Tongue (tissue), 2 donors: ENCODE measurements around the gene TMEM53. TPM values are rescaled to one million over a fixed set of nuclear protein-coding genes. Genes with fewer than 3 reads are reported as not detected.

ENCODE experiments used
- DNase-seq: peaks from one replicate; pipeline ENCODE4 v3.0.0-alpha.2; 2015
- total RNA-seq: library from RNA; depleted of rRNA; stranded (reverse); fragments of >200 nt; gene quantifications from one replicate; pipeline ENCODE4 v1.2.3, GENCODE V29; 2014

TMEM53 gene
- total RNA-seq, 1 donor from 2014 or later: 2.6 TPM

- peak; percentile 77 for DNase-seq
These were observed 27.8 kb downstream of the TMEM53 start for GRCh38 chr1:44646261-44647110.

GRCh38 chr1:44645476-44646244, 28.6 kb downstream of the TMEM53 start:
- DNase-seq: peak; percentile 94

DNA sequence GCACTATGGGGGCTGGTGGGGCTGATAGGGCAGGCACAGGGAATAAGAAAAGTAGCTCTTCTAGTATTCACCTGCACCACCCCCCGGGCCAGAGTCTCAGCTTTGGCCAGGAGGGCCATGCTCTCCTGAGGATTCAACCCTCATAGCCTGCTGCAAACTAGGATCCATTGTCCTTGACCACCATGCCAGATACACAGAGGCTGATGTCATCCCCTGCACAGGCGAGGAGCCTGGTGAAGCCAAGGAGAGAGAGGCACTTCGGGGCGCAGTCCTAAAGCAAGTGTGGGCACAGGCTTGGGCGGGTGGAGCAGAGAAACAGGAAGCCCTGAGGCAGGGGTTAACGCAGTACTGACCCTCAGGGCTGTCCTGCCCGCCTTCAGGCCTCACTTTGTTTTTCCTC, 29.5 kb downstream of the TMEM53 start:
- no peak for DNase-seq

GRCh38 chr1:44643721-44644334, 30.5 kb downstream of the TMEM53 start:
- DNase-seq: no peak

DNA sequence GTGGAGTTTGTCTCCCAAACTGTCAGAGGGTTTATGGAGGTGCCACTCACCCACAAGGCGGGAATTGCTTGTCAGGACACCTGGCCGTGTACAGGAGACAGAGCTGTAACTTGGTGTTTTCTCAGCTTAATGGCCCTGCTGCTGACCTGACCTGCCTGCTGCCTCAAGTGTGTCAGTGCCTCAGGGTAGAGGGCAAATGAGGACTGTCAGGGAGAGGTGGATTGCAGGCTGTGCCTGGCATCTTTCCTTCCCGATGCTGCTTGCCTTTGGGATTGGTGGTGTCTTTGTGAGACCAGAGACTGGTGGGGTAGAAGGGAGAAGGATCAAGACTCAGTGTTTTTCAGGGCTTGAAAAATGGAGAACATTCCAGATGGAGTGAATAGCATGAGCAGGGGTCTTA, 31.4 kb downstream of the TMEM53 start:
- no peak for DNase-seq

DNA sequence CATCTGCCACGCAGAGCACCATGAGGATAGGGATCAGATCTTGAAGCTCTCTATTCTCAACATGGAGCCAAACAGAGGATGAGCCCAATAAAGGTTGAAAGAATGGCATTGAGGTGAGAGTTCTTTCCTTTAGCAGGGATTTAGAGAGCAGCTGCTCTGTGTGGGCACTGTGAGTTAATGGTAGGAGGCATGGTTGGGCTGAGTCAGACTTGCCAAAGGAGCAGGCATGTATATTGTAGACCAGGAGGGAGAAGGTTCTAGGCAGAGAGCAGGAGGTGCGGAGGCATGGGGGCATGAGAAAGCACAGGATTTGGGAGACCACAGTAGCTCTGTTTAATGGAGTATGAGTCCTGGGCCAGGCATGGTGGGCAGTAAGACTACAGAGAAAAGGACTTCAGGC, 32.0 kb downstream of the TMEM53 start:
- no peak for DNase-seq

- no peak for DNase-seq
These were observed 32.9 kb downstream of the TMEM53 start for GRCh38 chr1:44641126-44642102.

DNA sequence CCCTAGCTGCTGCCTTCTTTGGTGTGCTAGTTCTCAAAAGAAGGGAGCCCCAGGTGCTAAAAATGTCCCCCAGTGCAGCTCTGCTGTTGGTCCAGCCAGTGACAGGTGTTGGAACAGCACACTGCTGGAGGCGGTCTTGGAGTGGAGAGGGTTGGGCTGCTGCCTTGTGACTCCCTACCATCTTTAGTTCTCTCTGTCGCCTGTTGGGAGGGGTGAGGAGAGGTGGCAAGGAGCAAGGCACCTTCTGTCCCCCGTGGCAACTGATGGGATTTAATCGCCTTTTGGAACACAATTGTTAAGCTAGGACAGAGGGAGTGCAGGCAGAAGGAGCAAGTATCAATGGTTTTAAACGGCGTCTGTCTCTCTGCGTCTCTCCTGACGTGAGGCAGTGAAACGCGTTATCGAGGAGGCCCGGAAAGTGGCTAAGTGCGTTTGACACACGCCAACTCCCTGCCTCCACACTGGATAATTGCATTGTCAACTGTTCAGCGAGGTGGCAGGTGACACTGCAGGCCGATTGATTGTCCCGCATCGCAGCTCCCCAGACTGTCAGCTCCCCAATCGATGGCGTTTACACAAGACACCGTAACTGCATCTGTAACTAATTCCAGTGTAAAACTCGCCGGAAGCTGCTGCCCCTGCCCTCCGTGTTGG, 34.0 kb downstream of the TMEM53 start:
- peak; percentile 58 for DNase-seq

DNA sequence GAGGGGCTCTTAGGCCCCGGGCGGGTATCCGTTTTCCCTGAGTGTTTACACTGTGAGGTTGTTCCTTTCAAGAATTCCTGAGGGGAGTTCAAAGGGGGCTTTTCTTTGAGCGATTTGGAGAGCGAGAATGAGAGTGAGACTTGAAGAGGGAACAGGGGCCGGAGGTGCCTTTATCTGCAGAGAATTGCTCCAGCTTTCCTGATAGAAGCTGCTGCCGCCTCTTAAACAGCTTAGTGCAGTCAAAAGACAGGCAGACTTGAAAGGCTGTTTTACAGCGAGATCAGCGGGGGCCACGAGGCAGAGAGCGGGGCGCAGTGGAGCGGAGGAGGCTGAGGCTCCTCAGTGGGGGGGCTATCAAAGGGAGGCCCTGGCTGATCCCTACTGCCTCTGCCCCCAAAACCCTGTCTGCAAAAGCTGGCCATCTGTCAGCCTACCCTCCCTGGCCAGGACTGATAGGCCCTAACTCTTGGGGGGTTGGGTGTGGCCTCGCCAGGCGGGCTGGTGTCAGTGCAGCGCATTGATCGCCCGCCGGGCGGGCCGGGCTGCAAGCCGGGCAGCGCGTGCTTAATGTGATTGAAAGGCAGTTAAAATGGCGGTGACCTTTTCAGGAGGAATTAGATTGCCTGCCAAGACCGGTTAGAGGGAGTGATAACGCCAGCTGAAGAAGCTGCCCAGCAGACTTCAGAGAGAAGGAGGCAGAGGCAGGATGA, 36.4 kb downstream of the TMEM53 start:
- DNase-seq: peak; percentile 32

DNA sequence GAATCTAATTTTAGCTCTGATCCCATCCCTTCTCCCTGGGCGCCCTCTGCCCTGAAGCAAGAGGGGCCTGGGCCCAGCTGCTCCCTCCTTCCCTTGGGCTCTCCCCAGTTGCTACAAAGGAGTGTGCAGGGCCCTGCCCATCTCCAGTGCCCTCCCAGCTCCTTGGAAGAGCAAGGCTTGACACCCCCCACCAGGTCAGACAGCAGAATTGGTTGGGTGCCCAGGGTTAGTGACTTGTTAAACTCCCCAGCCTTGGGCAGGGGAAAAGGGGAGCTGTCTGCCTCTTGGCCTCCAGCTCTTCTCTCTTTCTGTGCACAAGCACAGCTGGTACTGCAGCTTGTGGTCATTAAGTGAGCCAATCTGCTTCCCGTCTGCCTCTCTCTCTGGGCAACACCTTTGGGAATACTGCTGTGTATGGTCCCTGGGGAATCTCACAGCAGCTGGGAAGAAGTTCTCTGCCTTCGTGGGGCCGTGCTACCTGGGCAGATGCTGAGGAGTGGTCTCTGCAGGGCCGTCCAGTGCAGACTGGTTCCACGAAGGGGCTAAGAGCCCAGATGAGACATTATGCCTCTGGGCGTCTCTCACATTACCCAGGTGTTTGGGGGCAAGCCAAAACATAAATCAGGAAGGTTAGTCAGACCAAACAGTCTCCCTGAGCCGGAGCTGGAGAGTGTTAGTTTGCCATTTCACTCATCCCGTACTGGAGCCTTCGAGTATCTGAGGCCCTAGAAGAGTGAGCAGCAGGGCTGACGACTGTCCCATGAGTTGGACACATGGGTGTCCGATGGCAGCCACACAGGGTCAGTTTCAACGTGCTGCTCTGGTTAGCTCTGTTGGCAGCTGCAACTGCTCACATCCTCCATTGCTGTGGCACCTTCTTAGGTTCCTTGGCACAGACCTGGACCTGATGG, 37.3 kb downstream of the TMEM53 start:
- peak; percentile 45 for DNase-seq

GRCh38 chr1:44636083-44636687, 38.1 kb downstream of the TMEM53 start:
- DNase-seq: no peak

DNA sequence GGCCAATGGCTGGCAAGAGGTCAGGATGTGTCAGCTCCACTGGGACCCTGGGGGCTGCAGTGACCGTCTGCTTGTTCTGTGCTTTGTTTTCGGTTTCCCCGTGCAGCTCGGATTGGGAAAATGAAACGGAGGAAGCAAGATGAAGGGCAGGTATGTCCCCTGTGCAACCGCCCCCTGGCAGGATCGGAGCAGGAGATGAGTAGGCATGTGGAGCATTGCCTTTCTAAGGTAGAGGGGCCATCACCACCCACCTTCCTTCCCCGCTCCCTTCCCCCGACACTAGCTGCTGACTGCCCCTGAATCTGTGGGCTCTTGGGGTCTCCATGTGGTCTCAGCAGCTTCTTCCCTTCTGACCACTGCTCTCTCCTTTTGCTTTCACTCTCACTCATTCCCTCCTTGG, 38.8 kb downstream of the TMEM53 start:
- no peak for DNase-seq

DNA sequence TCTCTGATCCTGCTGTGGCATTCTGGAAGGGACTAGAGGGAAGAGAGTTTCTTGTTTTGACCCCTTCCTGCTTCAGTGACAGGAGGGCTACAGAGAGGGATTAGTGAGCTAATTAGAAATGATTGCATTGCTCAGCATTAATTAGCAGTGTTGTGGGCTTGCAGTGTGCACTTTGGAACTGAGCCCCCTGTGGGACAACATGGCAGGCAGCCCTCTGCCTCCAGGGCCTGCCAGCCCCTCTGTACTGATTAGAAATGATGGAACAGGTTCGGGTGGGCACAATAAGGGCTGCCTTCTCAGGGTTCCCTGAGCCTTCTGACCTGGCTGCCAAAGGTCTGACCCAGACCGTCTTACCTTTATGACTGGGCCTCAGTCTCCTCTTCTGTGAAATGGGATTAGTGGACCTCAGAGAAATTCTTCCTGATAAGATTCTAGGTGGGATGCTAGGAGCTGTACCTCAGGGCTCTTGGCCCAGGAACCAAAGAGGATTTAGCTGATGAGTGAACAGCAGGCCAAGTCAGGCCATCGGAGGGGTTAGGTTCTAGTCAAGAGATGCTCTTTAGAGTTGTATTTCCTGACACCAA, 39.6 kb downstream of the TMEM53 start:
- no peak for DNase-seq

- no peak for DNase-seq
These were observed 41.7 kb downstream of the TMEM53 start for GRCh38 chr1:44632598-44632997.

GRCh38 chr1:44631647-44632539, 42.4 kb downstream of the TMEM53 start:
- DNase-seq: peak; percentile 95

- no peak for DNase-seq
These were observed 43.0 kb downstream of the TMEM53 start for GRCh38 chr1:44631333-44631646.

DNA sequence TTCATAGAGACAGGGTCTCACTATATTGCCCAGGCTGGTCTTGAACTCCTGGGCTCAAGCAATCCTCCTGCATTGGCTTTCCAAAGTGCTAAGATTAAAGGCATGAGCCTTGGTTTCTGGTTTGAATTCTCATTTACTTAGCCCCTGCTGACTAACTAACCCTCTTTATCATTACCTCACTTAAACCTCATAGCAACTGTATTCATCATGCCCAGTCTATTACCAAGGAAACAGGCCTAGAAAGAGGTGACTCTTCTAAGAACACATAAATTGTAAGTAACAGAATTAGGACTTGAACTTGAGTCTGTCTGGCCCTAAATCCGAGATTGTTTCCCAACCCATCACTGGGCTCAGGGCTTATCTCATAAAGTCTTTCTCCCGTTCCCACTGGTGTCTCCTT, 44.2 kb downstream of the TMEM53 start:
- no peak for DNase-seq
